ENCODE measurements around the gene KRT8. TPM values are rescaled to one million over a fixed set of nuclear protein-coding genes. Genes with fewer than 3 reads are reported as not detected.

Gene KRT8
- total and polyA plus RNA-seq, 2 of the 13 experiments (the other 11 are each of a cell fraction or from before 2014, with no cell fraction given) = 498 to 718 TPM

- TF ChIP-seq ZBED4 (CRISPR knock-in tag; IDR thresholded peaks at IDR 0.05; ENCODE audit: borderline replicate concordance) (no peak), ZNF589 (CRISPR knock-in tag; conservative IDR thresholded peaks at IDR 0.05) (0 out of 2 replicates have a peak, but pooled peaks have one; percentile 33), ZNF7 (CRISPR knock-in tag; IDR thresholded peaks at IDR 0.05) (no peak), PRDM10 (CRISPR knock-in tag; IDR thresholded peaks at IDR 0.05; ENCODE audit: low read depth) (no peak), NFYB (CRISPR knock-in tag; IDR thresholded peaks at IDR 0.05) (peak; percentile 77), ZMYM2 (CRISPR knock-in tag; IDR thresholded peaks at IDR 0.05) (no peak), ZNF501 (CRISPR knock-in tag; IDR thresholded peaks at IDR 0.05) (peak; percentile 42; the same call in 1 of the 2 replicates), ZHX1 (CRISPR knock-in tag; IDR thresholded peaks at IDR 0.05; ENCODE audit: low read depth) (no peak), ZFP1 (CRISPR knock-in tag; IDR thresholded peaks at IDR 0.05) (no peak), PATZ1 (CRISPR knock-in tag; IDR thresholded peaks at IDR 0.05) (0 out of 2 replicates have a peak, but pooled peaks have one; percentile 29), MYC (CRISPR knock-in tag; IDR thresholded peaks at IDR 0.05; ENCODE audit: borderline replicate concordance) (0 out of 2 replicates have a peak, but pooled peaks have one; percentile 24), KAT8 (CRISPR knock-in tag; IDR thresholded peaks at IDR 0.05) (0 out of 2 replicates have a peak, but pooled peaks have one; percentile 16), CSRNP2 (CRISPR knock-in tag; conservative IDR thresholded peaks at IDR 0.05; ENCODE audit: low read depth) (no peak), RBFOX2 (IDR thresholded peaks at IDR 0.05; ENCODE audit: low read depth, low read length) (peak; percentile 92), CREM (IDR thresholded peaks at IDR 0.05) (no peak), CREM (CRISPR knock-in tag; IDR thresholded peaks at IDR 0.05) (no peak)
These were observed 1.5 kb downstream of the KRT8 start (continued) for GRCh38 chr12:52903285-52903854.
